ENCODE measurements around the gene CYBC1.
"Not testable (repeated sequence)": the region's sequence is repeated elsewhere in the genome, so short reads cannot be mapped to it uniquely, and the experiment has no call there.

CYBC1 gene

DNA sequence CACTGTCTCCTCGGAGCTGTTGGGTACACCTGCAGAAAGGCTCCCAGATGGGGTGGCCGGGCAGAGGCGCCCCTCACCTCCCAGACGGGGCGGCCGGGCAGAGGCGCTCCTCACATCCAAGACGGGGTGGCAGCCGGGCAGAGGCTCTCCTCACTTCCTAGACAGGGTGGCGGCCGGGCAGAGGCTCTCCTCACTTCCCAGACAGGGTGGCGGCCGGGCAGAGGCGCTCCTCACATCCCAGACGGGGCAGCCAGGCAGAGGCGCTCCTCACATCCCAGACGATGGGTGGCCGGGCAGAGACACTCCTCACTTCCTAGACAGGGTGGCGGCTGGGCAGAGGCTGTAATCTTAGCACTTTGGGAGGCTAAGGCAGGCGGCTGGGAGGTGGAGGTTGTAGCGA, 3.2 kb upstream of the CYBC1 start:
- intact Hi-C loops (cut with DNase I) = loop anchor here (10.0 kb wide), 1 partner anchor 61 kb away; the partner anchor contains the start of gene FOXK2
- not testable (repeated sequence) for DNase-seq

DNA sequence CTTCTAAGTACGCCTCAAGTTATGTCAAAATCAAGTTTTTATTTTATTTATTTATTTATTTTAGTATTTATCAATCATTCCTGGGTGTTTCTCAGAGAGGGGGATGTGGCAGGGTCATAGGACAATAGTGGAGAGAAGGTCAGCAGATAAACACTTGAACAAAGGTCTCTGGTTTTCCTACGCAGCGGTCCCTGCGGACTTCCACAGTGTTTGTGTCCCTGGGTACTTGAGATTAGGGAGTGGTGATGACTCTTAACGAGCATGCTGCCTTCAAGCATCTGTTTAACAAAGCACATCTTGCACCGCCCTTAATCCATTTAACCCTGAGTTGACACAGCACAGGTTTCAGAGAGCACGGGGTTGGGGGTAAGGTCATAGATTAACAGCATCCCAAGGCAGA, 2.6 kb upstream of the CYBC1 start:
- intact Hi-C loops (cut with DNase I) = loop anchor here (10.0 kb wide), 1 partner anchor 62 kb away; the partner anchor contains the start of gene FOXK2
- not testable (repeated sequence) for DNase-seq

DNA sequence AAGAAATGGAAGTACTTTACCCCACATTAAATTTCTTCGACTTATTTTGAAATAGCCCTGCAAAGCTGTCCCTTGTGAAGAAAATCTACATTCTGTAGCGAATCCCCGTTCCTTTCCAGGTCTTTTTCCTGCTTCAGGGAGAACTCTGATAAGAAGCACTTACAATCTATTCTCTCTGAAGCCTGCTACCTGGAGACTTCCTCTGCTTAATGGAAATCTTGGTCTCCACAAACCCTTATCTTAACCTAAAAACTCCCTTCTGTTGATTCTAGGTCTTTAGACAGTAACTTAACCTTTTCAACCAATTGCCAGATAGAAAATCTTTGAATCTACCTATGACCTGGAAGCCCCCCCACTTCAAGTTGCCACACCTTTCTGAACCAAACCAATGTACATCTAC, 1.6 kb upstream of the CYBC1 start:
- intact Hi-C loops (cut with DNase I) = loop anchor here (10.0 kb wide), 1 partner anchor 63 kb away; the partner anchor contains the start of gene FOXK2
- DNase-seq = no peak

DNA sequence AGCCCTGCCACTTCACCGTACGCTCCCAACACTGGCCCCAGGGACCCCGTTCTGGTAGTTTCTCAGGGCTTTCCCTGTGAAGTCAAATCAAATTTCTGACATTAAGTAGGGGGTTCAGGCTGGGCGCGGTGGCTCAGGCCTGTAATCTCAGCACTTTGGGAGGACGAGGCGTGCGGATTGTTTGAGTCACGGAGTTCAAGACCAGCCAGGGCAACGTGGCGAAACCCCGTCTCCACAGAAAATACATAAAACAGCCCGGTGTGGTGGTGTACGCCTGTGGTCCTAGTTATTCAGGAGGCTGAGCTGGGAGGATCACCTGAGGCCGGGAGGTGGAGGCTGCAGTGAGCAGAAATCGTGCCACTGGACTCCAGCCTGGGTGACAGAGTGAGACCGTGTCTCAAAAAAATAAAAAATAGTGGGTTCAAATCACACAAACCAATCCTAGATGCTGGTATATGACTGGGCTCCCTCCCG, 632 bp downstream of the CYBC1 start:
- DNase-seq = no peak
- intact Hi-C loops (cut with DNase I) = loop anchor here (10.0 kb wide), 1 partner anchor 65 kb away; the partner anchor contains the start of gene FOXK2

GRCh38 chr17:82449131-82449882, 1.2 kb downstream of the CYBC1 start:
- intact Hi-C loops (cut with DNase I) = no loop called here
- DNase-seq = peak in 1 of 42 donors; percentile 19

DNA sequence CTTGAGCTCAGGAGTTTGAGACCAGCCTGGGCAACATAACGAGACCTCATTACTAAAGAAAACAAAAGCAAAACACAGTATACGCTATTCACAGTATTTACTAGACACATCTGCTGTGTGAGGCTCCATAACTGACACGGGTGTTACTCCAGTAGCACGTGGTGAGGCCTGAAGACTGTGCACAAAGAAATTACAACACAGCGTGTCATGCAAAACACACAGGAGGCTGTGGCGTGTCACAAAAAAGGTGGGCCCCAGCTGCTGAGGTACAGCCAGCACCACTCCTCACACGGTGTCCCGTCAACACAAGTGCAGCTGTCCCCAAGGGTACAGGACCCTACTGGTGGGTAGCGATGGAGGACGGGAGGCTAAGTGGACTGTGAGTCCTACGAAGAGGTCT, 2.7 kb downstream of the CYBC1 start:
- DNase-seq = no peak
- intact Hi-C loops (cut with DNase I) = no loop called here

GRCh38 chr17:82446649-82447048, 3.9 kb downstream of the CYBC1 start:
- DNase-seq = no peak
- intact Hi-C loops (cut with DNase I) = no loop called here

- intact Hi-C loops (cut with DNase I) = no loop called here
- DNase-seq = no peak
These were observed 4.4 kb downstream of the CYBC1 start for GRCh38 chr17:82446124-82446523.

DNA sequence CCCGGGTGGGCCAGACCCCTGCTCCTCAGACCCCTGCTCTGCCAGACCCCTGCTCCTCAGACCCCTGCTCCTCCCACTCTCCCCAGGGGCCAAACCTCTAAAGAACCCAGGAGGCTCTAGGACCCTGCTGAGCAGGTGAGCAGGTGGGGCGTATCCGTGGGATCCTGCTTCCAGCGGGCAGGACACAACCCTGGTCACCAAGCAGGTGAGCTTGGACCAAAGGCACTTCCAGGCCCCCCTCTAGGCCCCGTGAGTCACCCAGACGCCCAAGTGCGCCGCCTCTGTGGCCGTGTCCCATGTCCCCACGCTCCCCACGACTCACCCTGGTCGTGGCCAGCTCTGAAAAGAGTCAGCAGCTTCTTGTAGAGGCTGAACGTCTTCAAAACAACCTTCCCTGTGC, 5.0 kb downstream of the CYBC1 start:
- intact Hi-C loops (cut with DNase I) = no loop called here
- DNase-seq = no peak

DNA sequence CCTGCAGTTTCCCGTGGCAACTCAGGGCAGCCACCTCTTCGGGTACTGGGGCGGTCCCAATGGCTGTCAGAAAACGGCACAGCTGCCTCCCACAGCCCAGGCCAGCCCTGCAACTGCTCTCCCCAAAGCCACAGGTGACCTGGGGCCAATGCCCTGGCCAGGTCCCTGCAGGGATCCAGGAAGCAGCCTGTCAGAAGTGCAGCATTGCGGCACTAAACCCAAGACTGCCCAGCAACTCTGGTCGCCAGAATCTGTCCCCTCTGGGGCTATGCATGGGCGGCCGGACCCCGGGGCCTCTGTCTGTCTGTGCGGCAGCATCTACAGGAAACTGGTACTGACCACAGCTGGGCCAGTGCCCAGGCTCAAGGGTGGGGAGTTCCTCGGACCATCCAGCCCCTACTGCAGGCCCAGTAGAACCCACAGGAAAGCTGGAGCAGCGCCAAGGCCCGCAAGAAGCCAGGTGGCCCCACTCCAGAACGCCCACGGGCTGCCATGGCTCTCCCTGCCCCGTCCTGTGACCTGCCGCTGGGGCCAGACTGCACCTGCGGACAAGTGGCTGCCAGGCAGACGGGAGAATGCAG, 5.5 kb downstream of the CYBC1 start:
- intact Hi-C loops (cut with DNase I) = no loop called here
- DNase-seq = peak in 19 of 42 donors; percentile 22 to 64 (median 42)

GRCh38 chr17:82444284-82444893, 6.2 kb downstream of the CYBC1 start:
- intact Hi-C loops (cut with DNase I) = no loop called here
- DNase-seq = no peak

- intact Hi-C loops (cut with DNase I) = no loop called here
- peak in 27 of 42 donors; percentile 37 to 82 (median 63) for DNase-seq
These were observed 6.9 kb downstream of the CYBC1 start for GRCh38 chr17:82443465-82444283.

GRCh38 chr17:82442643-82443464, 7.7 kb downstream of the CYBC1 start:
- no peak for DNase-seq
- intact Hi-C loops (cut with DNase I) = no loop called here

- no peak for DNase-seq
- intact Hi-C loops (cut with DNase I) = no loop called here
These were observed 8.7 kb downstream of the CYBC1 start for GRCh38 chr17:82441691-82442487.

- intact Hi-C loops (cut with DNase I) = no loop called here
- DNase-seq = peak in 28 of 42 donors; percentile 21 to 86 (median 62)
These were observed 9.4 kb downstream of the CYBC1 start for GRCh38 chr17:82440991-82441627.

DNA sequence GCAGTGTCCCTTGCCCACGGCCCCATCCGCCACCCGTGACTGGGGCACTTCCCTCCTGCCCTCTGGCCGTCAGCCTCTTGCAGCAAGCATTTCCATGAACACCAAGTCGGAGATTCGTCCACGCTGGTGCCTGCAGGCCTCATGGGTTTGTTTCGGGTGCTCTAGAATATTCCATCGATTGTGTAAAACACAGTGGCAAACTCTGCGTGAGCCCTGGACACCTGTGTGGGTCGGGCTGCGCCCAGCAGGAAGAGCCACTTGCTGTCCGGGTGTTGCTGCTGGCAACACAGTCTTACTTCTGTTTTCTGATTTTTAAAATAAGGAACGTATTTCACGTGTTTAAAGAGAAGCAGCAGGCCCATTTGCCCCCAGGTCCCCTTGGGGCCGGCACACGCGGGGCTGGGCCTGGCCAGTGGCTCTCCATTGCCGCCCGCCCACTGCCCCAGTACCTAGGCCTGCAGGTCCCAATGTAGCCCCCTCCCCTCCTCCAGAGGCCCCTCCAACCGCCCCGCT, 10.0 kb downstream of the CYBC1 start:
- intact Hi-C loops (cut with DNase I) = no loop called here
- no peak for DNase-seq

DNA sequence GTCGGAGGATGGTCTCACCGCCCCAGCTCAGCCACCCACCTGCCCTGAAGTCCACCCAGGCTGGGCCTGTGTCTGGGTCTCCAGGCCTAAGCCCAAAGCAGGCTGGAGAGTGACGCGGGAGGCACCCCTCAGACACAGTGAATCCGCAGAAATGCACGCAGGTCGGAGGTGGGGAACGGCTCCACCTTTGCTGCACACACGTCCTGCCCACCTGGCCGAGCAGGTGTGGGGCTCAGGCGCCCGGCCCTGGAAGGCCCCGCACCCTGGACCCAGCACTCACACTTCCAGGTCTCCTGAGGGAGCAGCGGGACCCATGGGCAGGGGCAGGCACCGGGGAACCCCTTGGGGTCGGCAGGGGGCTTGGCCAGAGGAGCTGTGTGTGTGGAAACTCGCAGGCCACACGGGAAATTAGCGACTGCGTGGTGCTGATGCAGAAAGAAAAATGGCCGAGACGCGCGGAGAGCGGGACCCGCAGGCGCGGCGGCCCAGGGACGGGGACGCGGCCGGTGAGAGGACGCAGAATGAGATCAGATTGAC, 10.7 kb downstream of the CYBC1 start:
- DNase-seq = no peak
- intact Hi-C loops (cut with DNase I) = no loop called here
